Endodermal cell (in vitro differentiated cells): ENCODE results near the gene KLF7. TPM values are rescaled to one million over a fixed set of nuclear protein-coding genes. Genes with fewer than 3 reads are reported as not detected.

Experiments
- DNase-seq: peaks from one replicate; pipeline ENCODE4 v3.0.0-alpha.2; 2017
- H3K27ac ChIP-seq: 2 replicates; pipeline ENCODE4 v1.5.1; 2013; ENCODE audit warnings: mild to moderate bottlenecking, low read depth, low read length, moderate library complexity
- H3K27me3 ChIP-seq: 2 replicates; pipeline ENCODE4 v1.6.1; 2013; ENCODE audit warnings: mild to moderate bottlenecking, low read length, moderate library complexity; ENCODE audit not compliant: insufficient read depth, control insufficient read depth, poor library complexity, severe bottlenecking
- H3K36me3 ChIP-seq: 2 replicates; pipeline ENCODE4 v1.7.0; 2013; ENCODE audit warnings: mild to moderate bottlenecking, low read length, moderate library complexity; ENCODE audit not compliant: control insufficient read depth, insufficient read depth
- H3K4me1 ChIP-seq: one replicate; pipeline ENCODE4 v1.7.0; 2013; ENCODE audit warnings: low read length; ENCODE audit not compliant: control insufficient read depth, insufficient read depth
- H3K4me3 ChIP-seq: 2 replicates; pipeline ENCODE4 v1.5.1; 2013; ENCODE audit warnings: mild to moderate bottlenecking, low read length, moderate library complexity
- H3K9ac ChIP-seq: 2 replicates; pipeline ENCODE4 v1.6.1; 2013; ENCODE audit warnings: mild to moderate bottlenecking, low read length, moderate library complexity; ENCODE audit not compliant: poor library complexity, severe bottlenecking; ENCODE audit errors: extremely low read depth
- H3K9me3 ChIP-seq: 2 replicates; pipeline ENCODE4 v1.6.1; 2013; ENCODE audit warnings: mild to moderate bottlenecking, low read length, moderate library complexity; ENCODE audit not compliant: control insufficient read depth
- H3K27ac Mint-ChIP-seq: 2 replicates; pipeline ENCODE4 v1.8.0; 2020; ENCODE audit warnings: mixed read lengths
- H3K27me3 Mint-ChIP-seq: 2 replicates; pipeline ENCODE4 v1.8.0; 2021; ENCODE audit warnings: mild to moderate bottlenecking, mixed read lengths; ENCODE audit not compliant: insufficient read depth
- H3K36me3 Mint-ChIP-seq: 2 replicates; pipeline ENCODE4 v1.8.0; 2020; ENCODE audit warnings: low read depth, mixed read lengths
- H3K4me1 Mint-ChIP-seq: 2 replicates; pipeline ENCODE4 v1.8.0; 2020; ENCODE audit warnings: mixed read lengths
- H3K4me3 Mint-ChIP-seq: 2 replicates; pipeline ENCODE4 v1.8.0; 2020; ENCODE audit warnings: mild to moderate bottlenecking, moderate library complexity, mixed read lengths
- H3K9me3 Mint-ChIP-seq: 2 replicates; pipeline ENCODE4 v1.8.0; 2020; ENCODE audit warnings: mild to moderate bottlenecking, mixed read lengths
- WGBS, 2 experiments: methylation state at CpG; one replicate each; pipeline versions ENCODE4 v1.1.5 to v1.1.7; 2013; ENCODE audit warnings: missing lambda C conversion rate in 2 of 2, mixed read lengths in 1 of 2; ENCODE audit not compliant: insufficient coverage in 1 of 2, insufficient read length in 1 of 2; 5-methylcytosine and 5-hydroxymethylcytosine counted together
- total RNA-seq, 2 donors: library from RNA; stranded (reverse); fragmentation: NEBNext Ultra II Directional in 1 of 2; extraction: Animal tissue kit (Norgen Biotek cat#: 25700) in 1 of 2; gene quantifications; 2 replicates in 1 of 2; 3 replicates in 1 of 2; pipeline ENCODE4 v1.2.1, GENCODE V29; 2021
- TF ChIP-seq, protein P1 (sequence below): fragments of 200-600 bp; sonication (generic); conservative IDR thresholded peaks from 2 replicates; pipeline ENCODE4 v1.5.0; 2021; ENCODE audit warnings: antibody characterized with exemption, mild to moderate bottlenecking

The KLF7 gene
- total RNA-seq, 2 donors from 2014 or later: 27.4 to 27.8 TPM

DNA sequence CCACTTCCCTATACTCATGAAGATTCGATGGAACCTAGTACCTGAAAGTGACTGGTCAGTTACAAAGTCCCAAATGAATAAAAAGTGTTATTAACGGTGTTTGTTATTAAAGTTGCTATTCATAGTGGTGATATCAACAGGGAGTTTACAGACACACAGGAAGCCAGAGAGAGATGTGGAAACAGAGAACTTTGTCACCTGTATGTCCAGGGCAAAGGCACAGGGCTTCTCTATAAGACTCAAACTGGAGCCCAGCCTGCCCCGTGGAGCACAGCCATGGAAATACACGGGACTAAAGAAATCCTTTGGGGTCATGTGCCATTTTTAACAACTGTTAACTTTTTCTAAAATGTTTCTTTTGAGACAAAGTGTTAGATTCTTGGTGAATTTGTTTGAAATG, 68.5 kb downstream of the KLF7 start:
- TF ChIP-seq, protein P1, sequence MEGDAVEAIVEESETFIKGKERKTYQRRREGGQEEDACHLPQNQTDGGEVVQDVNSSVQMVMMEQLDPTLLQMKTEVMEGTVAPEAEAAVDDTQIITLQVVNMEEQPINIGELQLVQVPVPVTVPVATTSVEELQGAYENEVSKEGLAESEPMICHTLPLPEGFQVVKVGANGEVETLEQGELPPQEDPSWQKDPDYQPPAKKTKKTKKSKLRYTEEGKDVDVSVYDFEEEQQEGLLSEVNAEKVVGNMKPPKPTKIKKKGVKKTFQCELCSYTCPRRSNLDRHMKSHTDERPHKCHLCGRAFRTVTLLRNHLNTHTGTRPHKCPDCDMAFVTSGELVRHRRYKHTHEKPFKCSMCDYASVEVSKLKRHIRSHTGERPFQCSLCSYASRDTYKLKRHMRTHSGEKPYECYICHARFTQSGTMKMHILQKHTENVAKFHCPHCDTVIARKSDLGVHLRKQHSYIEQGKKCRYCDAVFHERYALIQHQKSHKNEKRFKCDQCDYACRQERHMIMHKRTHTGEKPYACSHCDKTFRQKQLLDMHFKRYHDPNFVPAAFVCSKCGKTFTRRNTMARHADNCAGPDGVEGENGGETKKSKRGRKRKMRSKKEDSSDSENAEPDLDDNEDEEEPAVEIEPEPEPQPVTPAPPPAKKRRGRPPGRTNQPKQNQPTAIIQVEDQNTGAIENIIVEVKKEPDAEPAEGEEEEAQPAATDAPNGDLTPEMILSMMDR: no peak
- Mint-ChIP-seq H3K27me3 (no peaks in the 10 kb centered on the region), H3K36me3 (peaks cover 28% of the 10 kb centered on the region), H3K9me3 (no peaks in the 10 kb centered on the region), H3K27ac (no peak overlapping the region), H3K4me3 (no peak overlapping the region), H3K4me1 (peaks cover 27% of the 10 kb centered on the region)
- Histone ChIP-seq H3K27ac (no peak overlapping the region), H3K36me3 (peaks cover 57% of the 10 kb centered on the region), H3K4me3 (no peak overlapping the region), H3K9me3 (no peaks in the 10 kb centered on the region), H3K27me3 (no peaks in the 10 kb centered on the region), H3K4me1 (peaks cover 5% of the 10 kb centered on the region), H3K9ac (no peak overlapping the region)
- no peak for DNase-seq
- 93 to 96% methylated on average over 3 to 4 of the region's 4 CpGs for WGBS, 2 experiments

DNA sequence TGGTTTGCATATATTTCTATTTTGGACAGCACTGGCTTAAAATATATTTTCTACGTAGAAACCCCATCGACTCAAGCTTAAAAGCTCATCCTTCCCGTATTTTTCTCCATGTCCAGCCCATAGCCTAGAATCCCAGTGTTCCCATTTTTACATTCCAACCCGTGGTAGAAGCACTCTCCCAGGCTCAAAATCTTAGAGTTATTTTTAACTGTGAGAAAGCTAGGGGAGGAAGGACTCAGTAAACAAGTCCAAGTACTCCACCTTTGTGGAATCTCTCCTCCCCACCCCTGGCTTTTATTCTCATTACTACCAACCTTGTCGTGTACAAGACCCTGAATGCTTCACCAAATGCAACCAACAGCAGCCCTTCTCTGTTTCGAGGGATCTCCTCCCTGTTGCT, 69.8 kb downstream of the KLF7 start:
- TF ChIP-seq, protein P1: no peak
- 76 to 94% methylated on average over 4 to 6 of the region's 6 CpGs for WGBS, 2 experiments
- H3K36me3 ChIP-seq: peaks cover 50% of the 10 kb centered on the region
- no peak for DNase-seq
- H3K4me3 ChIP-seq: no peak overlapping the region
- no peak overlapping the region for H3K9ac ChIP-seq
- H3K27me3 ChIP-seq: no peaks in the 10 kb centered on the region
- H3K36me3 Mint-ChIP-seq: peaks cover 17% of the 10 kb centered on the region
- peak overlapping the region; percentile 10 for H3K27ac Mint-ChIP-seq
- no peaks in the 10 kb centered on the region for H3K9me3 ChIP-seq
- peaks cover 8% of the 10 kb centered on the region for H3K4me1 ChIP-seq
- no peaks in the 10 kb centered on the region for H3K9me3 Mint-ChIP-seq
- H3K4me3 Mint-ChIP-seq: no peak overlapping the region
- H3K27ac ChIP-seq: no peak overlapping the region
- H3K4me1 Mint-ChIP-seq: peaks cover 38% of the 10 kb centered on the region
- H3K27me3 Mint-ChIP-seq: no peaks in the 10 kb centered on the region

DNA sequence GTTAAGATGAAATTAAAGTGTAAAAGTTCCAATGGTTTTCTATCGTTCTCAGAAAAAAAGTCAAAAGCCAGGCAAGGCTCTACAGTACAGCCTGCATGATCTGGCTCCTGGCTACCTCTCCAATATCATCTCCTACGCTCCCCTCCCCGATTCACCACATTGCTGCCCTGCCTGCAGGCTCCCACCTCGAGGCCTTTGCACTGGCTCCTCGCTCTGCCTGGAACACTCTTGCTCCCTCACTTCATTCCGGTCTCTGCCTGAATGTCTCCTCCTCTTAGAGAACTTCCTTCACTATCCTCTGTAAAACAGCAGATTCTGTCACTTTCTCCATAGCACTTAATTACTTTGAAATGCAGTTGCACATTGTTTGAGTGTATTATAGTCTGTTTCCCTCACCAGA, 72.5 kb downstream of the KLF7 start:
- no peak overlapping the region for H3K4me3 Mint-ChIP-seq
- peak; percentile 65 for DNase-seq
- H3K27me3 Mint-ChIP-seq: no peaks in the 10 kb centered on the region

More for the DNA sequence above, 72.5 kb downstream of the KLF7 start:
- TF ChIP-seq, protein P1: no peak
- Histone ChIP-seq H3K9ac (no peak overlapping the region), H3K9me3 (no peaks in the 10 kb centered on the region), H3K4me3 (no peak overlapping the region), H3K27me3 (no peaks in the 10 kb centered on the region), H3K36me3 (peaks cover 39% of the 10 kb centered on the region), H3K4me1 (peaks cover 15% of the 10 kb centered on the region), H3K27ac (no peak overlapping the region)
- Mint-ChIP-seq H3K27ac (peak overlapping the region; percentile 34), H3K9me3 (no peaks in the 10 kb centered on the region), H3K4me1 (peaks cover 64% of the 10 kb centered on the region), H3K36me3 (peaks cover 3% of the 10 kb centered on the region)
- 67 to 75% methylated on average over 2 to 6 of the region's 6 CpGs for WGBS, 2 experiments
